ENCODE results near the gene HOXB7. TPM values are rescaled to one million over a fixed set of nuclear protein-coding genes. Genes with fewer than 3 reads are reported as not detected.

Gene HOXB7
- total RNA-seq, 1 experiment from 2014 or later = not detected

DNA sequence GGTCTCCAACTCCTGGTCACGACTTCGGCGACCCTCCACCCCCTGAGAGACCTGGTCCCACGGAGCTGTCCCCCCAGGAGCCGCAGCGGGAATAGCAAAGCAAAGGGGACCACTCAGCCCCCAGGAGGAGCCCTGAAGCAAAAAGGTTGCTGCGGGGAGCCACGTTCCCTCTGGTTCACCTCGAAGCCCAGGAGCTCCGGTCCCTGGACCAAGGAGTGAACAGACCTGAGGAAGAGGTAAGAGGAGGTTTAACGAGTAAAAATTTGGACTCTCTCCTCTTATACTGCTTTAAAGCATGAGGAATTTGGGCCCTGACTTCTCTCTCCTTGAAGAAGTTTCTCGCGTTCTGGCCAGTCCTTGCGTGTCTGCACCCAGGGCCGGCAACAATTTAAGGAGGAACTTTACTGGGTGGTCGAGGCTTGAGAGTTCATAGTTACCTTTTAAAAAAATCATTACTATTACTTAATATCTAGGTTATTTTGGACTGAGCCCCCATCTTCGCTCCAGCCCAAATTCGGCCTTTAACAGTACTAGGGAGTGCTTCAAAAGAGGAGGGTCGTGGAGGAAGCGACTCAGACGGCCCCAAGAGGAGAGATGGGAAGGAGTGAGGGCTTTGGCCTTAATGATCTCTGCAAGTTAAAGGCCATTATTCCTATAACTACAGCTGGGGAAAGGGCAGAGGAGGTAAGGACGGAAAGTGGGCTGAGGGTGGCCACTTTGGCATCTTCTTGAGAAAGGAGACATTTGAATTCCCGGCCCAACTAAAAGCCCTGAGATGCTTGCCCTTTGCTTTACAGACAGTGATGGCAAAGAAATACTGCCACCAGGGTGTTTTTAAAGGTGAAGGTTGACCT is 32.3 kb upstream of the HOXB7 start:
- TF ChIP-seq KAT7 (CRISPR knock-in tag; IDR thresholded peaks at IDR 0.05; ENCODE audit: borderline replicate concordance) (no peak), ZNF121 (CRISPR knock-in tag; IDR thresholded peaks at IDR 0.05) (no peak), HMGA2 (CRISPR knock-in tag; IDR thresholded peaks at IDR 0.05) (no peak), ZNF138 (CRISPR knock-in tag; conservative IDR thresholded peaks at IDR 0.05) (no peak), NFYB (CRISPR knock-in tag; conservative IDR thresholded peaks at IDR 0.05; ENCODE audit: low read depth) (no peak), NFATC4 (CRISPR knock-in tag; IDR thresholded peaks at IDR 0.05) (no peak), FOXP1 (CRISPR knock-in tag; IDR thresholded peaks at IDR 0.05; ENCODE audit: borderline replicate concordance) (no peak), NR2C2 (CRISPR knock-in tag; IDR thresholded peaks at IDR 0.05) (no peak), FOXJ3 (CRISPR knock-in tag; IDR thresholded peaks at IDR 0.05; ENCODE audit: borderline replicate concordance) (no peak), NR3C1 (CRISPR knock-in tag; conservative IDR thresholded peaks at IDR 0.05; ENCODE audit: low read depth) (no peak), ESRRA (CRISPR knock-in tag; IDR thresholded peaks at IDR 0.05; ENCODE audit: borderline replicate concordance) (no peak), MYBL2 (CRISPR knock-in tag; IDR thresholded peaks at IDR 0.05) (no peak)
- TF ChIP-seq, protein P1, sequence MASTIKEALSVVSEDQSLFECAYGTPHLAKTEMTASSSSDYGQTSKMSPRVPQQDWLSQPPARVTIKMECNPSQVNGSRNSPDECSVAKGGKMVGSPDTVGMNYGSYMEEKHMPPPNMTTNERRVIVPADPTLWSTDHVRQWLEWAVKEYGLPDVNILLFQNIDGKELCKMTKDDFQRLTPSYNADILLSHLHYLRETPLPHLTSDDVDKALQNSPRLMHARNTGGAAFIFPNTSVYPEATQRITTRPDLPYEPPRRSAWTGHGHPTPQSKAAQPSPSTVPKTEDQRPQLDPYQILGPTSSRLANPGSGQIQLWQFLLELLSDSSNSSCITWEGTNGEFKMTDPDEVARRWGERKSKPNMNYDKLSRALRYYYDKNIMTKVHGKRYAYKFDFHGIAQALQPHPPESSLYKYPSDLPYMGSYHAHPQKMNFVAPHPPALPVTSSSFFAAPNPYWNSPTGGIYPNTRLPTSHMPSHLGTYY (CRISPR knock-in tag; IDR thresholded peaks at IDR 0.05) = no peak
- TF ChIP-seq, protein P2, sequence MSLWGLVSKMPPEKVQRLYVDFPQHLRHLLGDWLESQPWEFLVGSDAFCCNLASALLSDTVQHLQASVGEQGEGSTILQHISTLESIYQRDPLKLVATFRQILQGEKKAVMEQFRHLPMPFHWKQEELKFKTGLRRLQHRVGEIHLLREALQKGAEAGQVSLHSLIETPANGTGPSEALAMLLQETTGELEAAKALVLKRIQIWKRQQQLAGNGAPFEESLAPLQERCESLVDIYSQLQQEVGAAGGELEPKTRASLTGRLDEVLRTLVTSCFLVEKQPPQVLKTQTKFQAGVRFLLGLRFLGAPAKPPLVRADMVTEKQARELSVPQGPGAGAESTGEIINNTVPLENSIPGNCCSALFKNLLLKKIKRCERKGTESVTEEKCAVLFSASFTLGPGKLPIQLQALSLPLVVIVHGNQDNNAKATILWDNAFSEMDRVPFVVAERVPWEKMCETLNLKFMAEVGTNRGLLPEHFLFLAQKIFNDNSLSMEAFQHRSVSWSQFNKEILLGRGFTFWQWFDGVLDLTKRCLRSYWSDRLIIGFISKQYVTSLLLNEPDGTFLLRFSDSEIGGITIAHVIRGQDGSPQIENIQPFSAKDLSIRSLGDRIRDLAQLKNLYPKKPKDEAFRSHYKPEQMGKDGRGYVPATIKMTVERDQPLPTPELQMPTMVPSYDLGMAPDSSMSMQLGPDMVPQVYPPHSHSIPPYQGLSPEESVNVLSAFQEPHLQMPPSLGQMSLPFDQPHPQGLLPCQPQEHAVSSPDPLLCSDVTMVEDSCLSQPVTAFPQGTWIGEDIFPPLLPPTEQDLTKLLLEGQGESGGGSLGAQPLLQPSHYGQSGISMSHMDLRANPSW (CRISPR knock-in tag; conservative IDR thresholded peaks at IDR 0.05; ENCODE audit: low read depth) = no peak
- TF ChIP-seq, protein P3, sequence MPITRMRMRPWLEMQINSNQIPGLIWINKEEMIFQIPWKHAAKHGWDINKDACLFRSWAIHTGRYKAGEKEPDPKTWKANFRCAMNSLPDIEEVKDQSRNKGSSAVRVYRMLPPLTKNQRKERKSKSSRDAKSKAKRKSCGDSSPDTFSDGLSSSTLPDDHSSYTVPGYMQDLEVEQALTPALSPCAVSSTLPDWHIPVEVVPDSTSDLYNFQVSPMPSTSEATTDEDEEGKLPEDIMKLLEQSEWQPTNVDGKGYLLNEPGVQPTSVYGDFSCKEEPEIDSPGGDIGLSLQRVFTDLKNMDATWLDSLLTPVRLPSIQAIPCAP (CRISPR knock-in tag; IDR thresholded peaks at IDR 0.05) = no peak
- TF ChIP-seq, protein P4, sequence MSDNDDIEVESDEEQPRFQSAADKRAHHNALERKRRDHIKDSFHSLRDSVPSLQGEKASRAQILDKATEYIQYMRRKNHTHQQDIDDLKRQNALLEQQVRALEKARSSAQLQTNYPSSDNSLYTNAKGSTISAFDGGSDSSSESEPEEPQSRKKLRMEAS (CRISPR knock-in tag; IDR thresholded peaks at IDR 0.05) = no peak
- TF ChIP-seq, protein P5, sequence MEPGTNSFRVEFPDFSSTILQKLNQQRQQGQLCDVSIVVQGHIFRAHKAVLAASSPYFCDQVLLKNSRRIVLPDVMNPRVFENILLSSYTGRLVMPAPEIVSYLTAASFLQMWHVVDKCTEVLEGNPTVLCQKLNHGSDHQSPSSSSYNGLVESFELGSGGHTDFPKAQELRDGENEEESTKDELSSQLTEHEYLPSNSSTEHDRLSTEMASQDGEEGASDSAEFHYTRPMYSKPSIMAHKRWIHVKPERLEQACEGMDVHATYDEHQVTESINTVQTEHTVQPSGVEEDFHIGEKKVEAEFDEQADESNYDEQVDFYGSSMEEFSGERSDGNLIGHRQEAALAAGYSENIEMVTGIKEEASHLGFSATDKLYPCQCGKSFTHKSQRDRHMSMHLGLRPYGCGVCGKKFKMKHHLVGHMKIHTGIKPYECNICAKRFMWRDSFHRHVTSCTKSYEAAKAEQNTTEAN (CRISPR knock-in tag; IDR thresholded peaks at IDR 0.05) = no peak
- TF ChIP-seq, protein P6, sequence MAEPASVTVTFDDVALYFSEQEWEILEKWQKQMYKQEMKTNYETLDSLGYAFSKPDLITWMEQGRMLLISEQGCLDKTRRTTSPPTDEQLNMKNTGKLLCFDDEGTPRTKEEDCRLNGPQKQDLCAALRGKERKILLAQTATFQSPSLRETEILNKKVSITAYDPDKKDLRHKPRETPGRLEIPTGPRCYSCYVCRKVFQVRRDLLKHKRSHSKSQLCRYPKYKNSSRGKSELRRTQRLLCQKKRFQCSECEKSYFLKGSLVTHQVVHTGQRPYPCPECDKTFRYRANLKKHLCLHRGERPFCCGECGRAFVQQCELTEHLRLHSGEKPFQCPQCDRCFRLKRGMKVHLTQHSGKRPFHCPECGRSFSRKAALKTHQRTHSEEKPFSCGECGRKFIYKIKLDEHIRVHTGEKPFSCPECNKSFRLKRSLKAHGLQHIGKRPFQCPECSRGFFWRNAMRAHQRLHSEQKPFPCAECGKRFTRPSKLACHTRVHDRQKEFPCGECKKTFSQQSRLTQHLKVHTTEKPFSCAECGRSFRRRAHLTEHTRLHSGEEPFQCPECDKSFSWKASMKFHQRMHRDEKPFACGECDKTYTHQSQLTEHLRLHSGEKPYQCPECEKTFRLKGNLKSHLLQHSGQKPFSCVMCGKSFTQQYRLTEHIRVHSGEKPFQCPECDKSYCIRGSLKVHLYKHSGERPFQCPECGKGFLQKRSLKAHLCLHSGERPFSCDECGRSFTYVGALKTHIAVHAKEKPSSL (CRISPR knock-in tag; conservative IDR thresholded peaks at IDR 0.05) = no peak
- TF ChIP-seq, protein P7, sequence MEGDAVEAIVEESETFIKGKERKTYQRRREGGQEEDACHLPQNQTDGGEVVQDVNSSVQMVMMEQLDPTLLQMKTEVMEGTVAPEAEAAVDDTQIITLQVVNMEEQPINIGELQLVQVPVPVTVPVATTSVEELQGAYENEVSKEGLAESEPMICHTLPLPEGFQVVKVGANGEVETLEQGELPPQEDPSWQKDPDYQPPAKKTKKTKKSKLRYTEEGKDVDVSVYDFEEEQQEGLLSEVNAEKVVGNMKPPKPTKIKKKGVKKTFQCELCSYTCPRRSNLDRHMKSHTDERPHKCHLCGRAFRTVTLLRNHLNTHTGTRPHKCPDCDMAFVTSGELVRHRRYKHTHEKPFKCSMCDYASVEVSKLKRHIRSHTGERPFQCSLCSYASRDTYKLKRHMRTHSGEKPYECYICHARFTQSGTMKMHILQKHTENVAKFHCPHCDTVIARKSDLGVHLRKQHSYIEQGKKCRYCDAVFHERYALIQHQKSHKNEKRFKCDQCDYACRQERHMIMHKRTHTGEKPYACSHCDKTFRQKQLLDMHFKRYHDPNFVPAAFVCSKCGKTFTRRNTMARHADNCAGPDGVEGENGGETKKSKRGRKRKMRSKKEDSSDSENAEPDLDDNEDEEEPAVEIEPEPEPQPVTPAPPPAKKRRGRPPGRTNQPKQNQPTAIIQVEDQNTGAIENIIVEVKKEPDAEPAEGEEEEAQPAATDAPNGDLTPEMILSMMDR (IDR thresholded peaks at IDR 0.05) = no peak
- TF ChIP-seq, protein P8, sequence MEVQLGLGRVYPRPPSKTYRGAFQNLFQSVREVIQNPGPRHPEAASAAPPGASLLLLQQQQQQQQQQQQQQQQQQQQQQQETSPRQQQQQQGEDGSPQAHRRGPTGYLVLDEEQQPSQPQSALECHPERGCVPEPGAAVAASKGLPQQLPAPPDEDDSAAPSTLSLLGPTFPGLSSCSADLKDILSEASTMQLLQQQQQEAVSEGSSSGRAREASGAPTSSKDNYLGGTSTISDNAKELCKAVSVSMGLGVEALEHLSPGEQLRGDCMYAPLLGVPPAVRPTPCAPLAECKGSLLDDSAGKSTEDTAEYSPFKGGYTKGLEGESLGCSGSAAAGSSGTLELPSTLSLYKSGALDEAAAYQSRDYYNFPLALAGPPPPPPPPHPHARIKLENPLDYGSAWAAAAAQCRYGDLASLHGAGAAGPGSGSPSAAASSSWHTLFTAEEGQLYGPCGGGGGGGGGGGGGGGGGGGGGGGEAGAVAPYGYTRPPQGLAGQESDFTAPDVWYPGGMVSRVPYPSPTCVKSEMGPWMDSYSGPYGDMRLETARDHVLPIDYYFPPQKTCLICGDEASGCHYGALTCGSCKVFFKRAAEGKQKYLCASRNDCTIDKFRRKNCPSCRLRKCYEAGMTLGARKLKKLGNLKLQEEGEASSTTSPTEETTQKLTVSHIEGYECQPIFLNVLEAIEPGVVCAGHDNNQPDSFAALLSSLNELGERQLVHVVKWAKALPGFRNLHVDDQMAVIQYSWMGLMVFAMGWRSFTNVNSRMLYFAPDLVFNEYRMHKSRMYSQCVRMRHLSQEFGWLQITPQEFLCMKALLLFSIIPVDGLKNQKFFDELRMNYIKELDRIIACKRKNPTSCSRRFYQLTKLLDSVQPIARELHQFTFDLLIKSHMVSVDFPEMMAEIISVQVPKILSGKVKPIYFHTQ (CRISPR knock-in tag; IDR thresholded peaks at IDR 0.05) = no peak
- ChIA-PET CTCF (interaction anchor here (0.9 to 3.4 kb wide), 10 partner anchors 10 to 236 kb away, joined by 3 to 19 read pairs (median 6); partner anchors contain the start of gene HOXB9), POLR2A (no interaction called here)
- H3K9me3 Mint-ChIP-seq = no peaks in the 10 kb centered on the region
- H3K4me1 Mint-ChIP-seq = peaks cover 31% of the 10 kb centered on the region
- H3K27me3 Mint-ChIP-seq (ENCODE audit: low read depth) = peaks cover 100% of the 10 kb centered on the region; the same call in 1 of the 2 replicates
- H3K36me3 Mint-ChIP-seq = no peaks in the 10 kb centered on the region
- H3K4me3 Mint-ChIP-seq = peak overlapping the region; percentile 56; the same call in 1 of the 2 replicates
- DNase-seq (ENCODE audit: low spot score) = no peak
- no peak for ATAC-seq
- no peak overlapping the region for H3K27ac Mint-ChIP-seq
